Measurements from ENCODE around the gene NFIA.

Gene NFIA

GRCh38 chr1:61093525-61094137 lies 11.3 kb downstream of the NFIA start:
- WGBS, 2 experiments = 20 to 40% methylated on average over 1 to 2 of the region's 2 CpGs
- Histone ChIP-seq H3K36me3 (ENCODE audit: control insufficient read depth, insufficient read depth, low read length) (no peaks in the 10 kb centered on the region), H3K4me3 (ENCODE audit: insufficient read depth, low read depth, low read length) (no peak overlapping the region)

GRCh38 chr1:61094677-61095469 lies 12.5 kb downstream of the NFIA start:
- Histone ChIP-seq H3K4me3 (ENCODE audit: insufficient read depth, low read depth, low read length) (no peak overlapping the region), H3K36me3 (ENCODE audit: control insufficient read depth, insufficient read depth, low read length) (no peaks in the 10 kb centered on the region), H3K4me1 (ENCODE audit: control insufficient read depth, insufficient read depth, low read length) (peaks cover 5% of the 10 kb centered on the region), H3K27ac (ENCODE audit: insufficient read depth, low read depth, low read length, poor library complexity, severe bottlenecking) (no peak overlapping the region), H3K27me3 (ENCODE audit: control insufficient read depth, insufficient read depth, low read length, poor library complexity, severe bottlenecking) (peaks cover 9% of the 10 kb centered on the region), H3K9me3 (ENCODE audit: control insufficient read depth, low read length) (no peaks in the 10 kb centered on the region)
- WGBS, 2 experiments = 85 to 96% methylated on average over 4 of the region's 4 CpGs

More at GRCh38 chr1:61093525-61094137, 11.3 kb downstream of the NFIA start:
- H3K27me3 ChIP-seq (ENCODE audit: control insufficient read depth, insufficient read depth, low read length, poor library complexity, severe bottlenecking) = peaks cover 9% of the 10 kb centered on the region
- no peak overlapping the region for H3K27ac ChIP-seq (ENCODE audit: insufficient read depth, low read depth, low read length, poor library complexity, severe bottlenecking)
- peaks cover 5% of the 10 kb centered on the region for H3K4me1 ChIP-seq (ENCODE audit: control insufficient read depth, insufficient read depth, low read length)
- no peaks in the 10 kb centered on the region for H3K9me3 ChIP-seq (ENCODE audit: control insufficient read depth, low read length)

- Histone ChIP-seq H3K27me3 (ENCODE audit: control insufficient read depth, insufficient read depth, low read length, poor library complexity, severe bottlenecking) (peaks cover 6% of the 10 kb centered on the region), H3K9me3 (ENCODE audit: control insufficient read depth, low read length) (no peaks in the 10 kb centered on the region), H3K27ac (ENCODE audit: insufficient read depth, low read depth, low read length, poor library complexity, severe bottlenecking) (no peak overlapping the region), H3K4me3 (ENCODE audit: insufficient read depth, low read depth, low read length) (no peak overlapping the region), H3K36me3 (ENCODE audit: control insufficient read depth, insufficient read depth, low read length) (no peaks in the 10 kb centered on the region), H3K4me1 (ENCODE audit: control insufficient read depth, insufficient read depth, low read length) (peaks cover 5% of the 10 kb centered on the region)
- whole genome bisulfite sequencing, 2 experiments = 83 to 100% methylated on average over 1 of the region's 2 CpGs
These were observed 13.1 kb downstream of the NFIA start for GRCh38 chr1:61095470-61095812.

- Histone ChIP-seq H3K27ac (ENCODE audit: insufficient read depth, low read depth, low read length, poor library complexity, severe bottlenecking) (no peak overlapping the region), H3K9me3 (ENCODE audit: control insufficient read depth, low read length) (no peaks in the 10 kb centered on the region), H3K4me1 (ENCODE audit: control insufficient read depth, insufficient read depth, low read length) (no peaks in the 10 kb centered on the region), H3K36me3 (ENCODE audit: control insufficient read depth, insufficient read depth, low read length) (no peaks in the 10 kb centered on the region), H3K27me3 (ENCODE audit: control insufficient read depth, insufficient read depth, low read length, poor library complexity, severe bottlenecking) (peaks cover 4% of the 10 kb centered on the region), H3K4me3 (ENCODE audit: insufficient read depth, low read depth, low read length) (no peak overlapping the region)
- WGBS, 2 experiments = 86% methylated on average over 1 of the region's 1 CpG; no CpG with 5 or more reads in 1 of the 2 experiments
These were observed 15.0 kb downstream of the NFIA start for GRCh38 chr1:61097317-61097716.

- Histone ChIP-seq H3K27me3 (ENCODE audit: control insufficient read depth, insufficient read depth, low read length, poor library complexity, severe bottlenecking) (peaks cover 4% of the 10 kb centered on the region), H3K4me3 (ENCODE audit: insufficient read depth, low read depth, low read length) (no peak overlapping the region), H3K36me3 (ENCODE audit: control insufficient read depth, insufficient read depth, low read length) (no peaks in the 10 kb centered on the region), H3K4me1 (ENCODE audit: control insufficient read depth, insufficient read depth, low read length) (no peaks in the 10 kb centered on the region), H3K9me3 (ENCODE audit: control insufficient read depth, low read length) (no peaks in the 10 kb centered on the region), H3K27ac (ENCODE audit: insufficient read depth, low read depth, low read length, poor library complexity, severe bottlenecking) (no peak overlapping the region)
- WGBS, 2 experiments = 76 to 90% methylated on average over 1 of the region's 1 CpG
These were observed 15.4 kb downstream of the NFIA start for GRCh38 chr1:61097722-61098121.

GRCh38 chr1:61098333-61098732 lies 16.0 kb downstream of the NFIA start:
- WGBS, 2 experiments = 84 to 95% methylated on average over 2 to 3 of the region's 3 CpGs
- H3K4me3 ChIP-seq (ENCODE audit: insufficient read depth, low read depth, low read length) = no peak overlapping the region

GRCh38 chr1:61098906-61099437 lies 16.6 kb downstream of the NFIA start:
- WGBS, 2 experiments = 95 to 96% methylated on average over 4 of the region's 4 CpGs
- H3K27me3 ChIP-seq (ENCODE audit: control insufficient read depth, insufficient read depth, low read length, poor library complexity, severe bottlenecking) = peaks cover 4% of the 10 kb centered on the region
- no peak overlapping the region for H3K27ac ChIP-seq (ENCODE audit: insufficient read depth, low read depth, low read length, poor library complexity, severe bottlenecking)
- no peaks in the 10 kb centered on the region for H3K4me1 ChIP-seq (ENCODE audit: control insufficient read depth, insufficient read depth, low read length)
- no peaks in the 10 kb centered on the region for H3K9me3 ChIP-seq (ENCODE audit: control insufficient read depth, low read length)
- H3K36me3 ChIP-seq (ENCODE audit: control insufficient read depth, insufficient read depth, low read length) = no peaks in the 10 kb centered on the region
- H3K4me3 ChIP-seq (ENCODE audit: insufficient read depth, low read depth, low read length) = no peak overlapping the region

More at GRCh38 chr1:61098333-61098732, 16.0 kb downstream of the NFIA start:
- H3K36me3 ChIP-seq (ENCODE audit: control insufficient read depth, insufficient read depth, low read length) = no peaks in the 10 kb centered on the region
- H3K9me3 ChIP-seq (ENCODE audit: control insufficient read depth, low read length) = no peaks in the 10 kb centered on the region
- H3K4me1 ChIP-seq (ENCODE audit: control insufficient read depth, insufficient read depth, low read length) = no peaks in the 10 kb centered on the region
- no peak overlapping the region for H3K27ac ChIP-seq (ENCODE audit: insufficient read depth, low read depth, low read length, poor library complexity, severe bottlenecking)
- H3K27me3 ChIP-seq (ENCODE audit: control insufficient read depth, insufficient read depth, low read length, poor library complexity, severe bottlenecking) = peaks cover 4% of the 10 kb centered on the region

GRCh38 chr1:61100578-61100977 lies 18.2 kb downstream of the NFIA start:
- WGBS, 2 experiments = 92 to 100% methylated on average over 1 to 2 of the region's 2 CpGs
- H3K9me3 ChIP-seq (ENCODE audit: control insufficient read depth, low read length) = no peaks in the 10 kb centered on the region
- H3K36me3 ChIP-seq (ENCODE audit: control insufficient read depth, insufficient read depth, low read length) = no peaks in the 10 kb centered on the region
- no peaks in the 10 kb centered on the region for H3K27me3 ChIP-seq (ENCODE audit: control insufficient read depth, insufficient read depth, low read length, poor library complexity, severe bottlenecking)
- no peak overlapping the region for H3K4me3 ChIP-seq (ENCODE audit: insufficient read depth, low read depth, low read length)
- H3K4me1 ChIP-seq (ENCODE audit: control insufficient read depth, insufficient read depth, low read length) = no peaks in the 10 kb centered on the region
- no peak overlapping the region for H3K27ac ChIP-seq (ENCODE audit: insufficient read depth, low read depth, low read length, poor library complexity, severe bottlenecking)

- no peak overlapping the region for H3K4me3 ChIP-seq (ENCODE audit: insufficient read depth, low read depth, low read length)
- H3K27ac ChIP-seq (ENCODE audit: insufficient read depth, low read depth, low read length, poor library complexity, severe bottlenecking) = no peak overlapping the region
- no peaks in the 10 kb centered on the region for H3K9me3 ChIP-seq (ENCODE audit: control insufficient read depth, low read length)
- H3K36me3 ChIP-seq (ENCODE audit: control insufficient read depth, insufficient read depth, low read length) = no peaks in the 10 kb centered on the region
- H3K4me1 ChIP-seq (ENCODE audit: control insufficient read depth, insufficient read depth, low read length) = no peaks in the 10 kb centered on the region
- no peaks in the 10 kb centered on the region for H3K27me3 ChIP-seq (ENCODE audit: control insufficient read depth, insufficient read depth, low read length, poor library complexity, severe bottlenecking)
- 93 to 97% methylated on average over 5 of the region's 5 CpGs for WGBS, 2 experiments
These were observed 19.2 kb downstream of the NFIA start for GRCh38 chr1:61101536-61101935.

GRCh38 chr1:61102041-61102440 lies 19.7 kb downstream of the NFIA start:
- Histone ChIP-seq H3K9me3 (ENCODE audit: control insufficient read depth, low read length) (no peaks in the 10 kb centered on the region), H3K27me3 (ENCODE audit: control insufficient read depth, insufficient read depth, low read length, poor library complexity, severe bottlenecking) (no peaks in the 10 kb centered on the region), H3K4me1 (ENCODE audit: control insufficient read depth, insufficient read depth, low read length) (no peaks in the 10 kb centered on the region), H3K27ac (ENCODE audit: insufficient read depth, low read depth, low read length, poor library complexity, severe bottlenecking) (no peak overlapping the region), H3K36me3 (ENCODE audit: control insufficient read depth, insufficient read depth, low read length) (no peaks in the 10 kb centered on the region), H3K4me3 (ENCODE audit: insufficient read depth, low read depth, low read length) (no peak overlapping the region)
- 80 to 82% methylated on average over 1 of the region's 1 CpG for WGBS, 2 experiments

Measured in ectodermal cell (in vitro differentiated cells).